RPMI7951 (cell line): Measurements from ENCODE around the gene ZNF423. TPM values are rescaled to one million over a fixed set of nuclear protein-coding genes. Genes with fewer than 3 reads are reported as not detected.

ENCODE experiments used
- total RNA-seq: library from RNA; depleted of rRNA; stranded (reverse); fragments of >200 nt; shearing (Covaris generic); gene quantifications from 2 replicates; pipeline ENCODE4 v1.2.3, GENCODE V29; 2014; rRNA removed

Gene ZNF423
- total RNA-seq, 1 experiment from 2014 or later = under 0.01 TPM

Other genes with a start within 250 kb of the ZNF423 start
- 35.8 and 37.6 TPM in 2 replicates for gene CNEP1R1, start 169.1 kb upstream of the ZNF423 start, total RNA-seq
- 13.3 and 14.9 TPM in 2 replicates for gene HEATR3, start 209.9 kb upstream of the ZNF423 start, total RNA-seq